Vagina (tissue), 2 donors: ENCODE data around the gene TGM4.
A peak's percentile ranks its signal among the peaks of the same experiment; 100 is the strongest.

ENCODE experiments used
- CTCF ChIP-seq, 3 experiments: fragments of 450-650 bp in 2 of 3; fragments of 200-600 bp in 1 of 3; sonication (generic) in 1 of 3; IDR thresholded peaks; one replicate each; pipeline ENCODE4 v1.5.1; 2017 to 2019; ENCODE audit warnings: antibody characterized with exemption in 3 of 3, mild to moderate bottlenecking in 2 of 3, moderate library complexity in 2 of 3
- POLR2A ChIP-seq, 2 donors: fragments of 450-650 bp; IDR thresholded peaks; one replicate each; pipeline ENCODE4 v1.6.1; 2017; ENCODE audit warnings: antibody characterized with exemption in 2 of 2, mild to moderate bottlenecking in 2 of 2, moderate library complexity in 2 of 2

- TF ChIP-seq CTCF (IDR thresholded peaks at IDR 0.05): no peak
- peak in 1 of 2 donors; percentile 76 for TF ChIP-seq POLR2A (IDR thresholded peaks at IDR 0.05)
These were observed 12.8 kb upstream of the TGM4 start, which contains the start of gene TMEM42 for GRCh38 chr3:44861412-44862225.
